Measurements from ENCODE around the gene TPSB2.
"Not testable (repeated sequence)": the region's sequence is repeated elsewhere in the genome, so short reads cannot be mapped to it uniquely, and the experiment has no call there.

TPSB2 gene

GRCh38 chr16:1272453-1273198 is 42.6 kb upstream of the TPSB2 start:
- peaks cover 0 to 8% (median 0%) of the 10 kb centered on the region in 5 donors for H3K4me1 ChIP-seq (ENCODE audit: control insufficient read depth in 5 of 5, insufficient read depth in 5 of 5, low read length in 5 of 5)
- no peak overlapping the region for H3K4me3 ChIP-seq (ENCODE audit: low read depth in 1 of 5, low read length in 5 of 5)
- no peak overlapping the region for H3K27ac ChIP-seq (ENCODE audit: low read depth, low read length)
- H3K27me3 ChIP-seq (ENCODE audit: control insufficient read depth in 5 of 5, insufficient read depth in 4 of 5, low read length in 5 of 5): peaks cover 6 to 44% (median 20%) of the 10 kb centered on the region in 5 donors
- peaks cover 0 to 8% (median 0%) of the 10 kb centered on the region in 5 donors for H3K9me3 ChIP-seq (ENCODE audit: control insufficient read depth in 5 of 5, low read length in 5 of 5)
- H3K36me3 ChIP-seq (ENCODE audit: control insufficient read depth in 5 of 5, insufficient read depth in 5 of 5, low read length in 5 of 5): no peaks in the 10 kb centered on the region
- H3K9ac ChIP-seq (ENCODE audit: low read length in 5 of 5): no peak overlapping the region

GRCh38 chr16:1271724-1272413 is 41.9 kb upstream of the TPSB2 start:
- H3K9me3 ChIP-seq (ENCODE audit: control insufficient read depth in 5 of 5, low read length in 5 of 5); H3K36me3 ChIP-seq (ENCODE audit: control insufficient read depth in 5 of 5, insufficient read depth in 5 of 5, low read length in 5 of 5); H3K27ac ChIP-seq (ENCODE audit: low read depth, low read length); H3K4me3 ChIP-seq (ENCODE audit: low read depth in 1 of 5, low read length in 5 of 5); H3K4me1 ChIP-seq (ENCODE audit: control insufficient read depth in 5 of 5, insufficient read depth in 5 of 5, low read length in 5 of 5); H3K9ac ChIP-seq (ENCODE audit: low read length in 5 of 5): not testable (repeated sequence)
- peaks cover 0 to 37% (median 14%) of the 10 kb centered on the region in 5 donors for H3K27me3 ChIP-seq (ENCODE audit: control insufficient read depth in 5 of 5, insufficient read depth in 4 of 5, low read length in 5 of 5)

- Histone ChIP-seq H3K36me3 (ENCODE audit: control insufficient read depth in 5 of 5, insufficient read depth in 5 of 5, low read length in 5 of 5) (no peaks in the 10 kb centered on the region), H3K9me3 (ENCODE audit: control insufficient read depth in 5 of 5, low read length in 5 of 5) (peaks cover 0 to 8% (median 3%) of the 10 kb centered on the region in 5 donors), H3K27ac (ENCODE audit: low read depth, low read length) (no peak overlapping the region), H3K9ac (ENCODE audit: low read length in 5 of 5) (no peak overlapping the region), H3K27me3 (ENCODE audit: control insufficient read depth in 5 of 5, insufficient read depth in 4 of 5, low read length in 5 of 5) (peaks cover 0 to 36% (median 14%) of the 10 kb centered on the region in 5 donors), H3K4me3 (ENCODE audit: low read depth in 1 of 5, low read length in 5 of 5) (no peak overlapping the region), H3K4me1 (ENCODE audit: control insufficient read depth in 5 of 5, insufficient read depth in 5 of 5, low read length in 5 of 5) (peaks cover 0 to 8% (median 0%) of the 10 kb centered on the region in 5 donors)
Observed at GRCh38 chr16:1271380-1271723, 41.4 kb upstream of the TPSB2 start.

- not testable (repeated sequence) for H3K4me1 ChIP-seq (ENCODE audit: control insufficient read depth in 5 of 5, insufficient read depth in 5 of 5, low read length in 5 of 5)
Observed at GRCh38 chr16:1269418-1269817, 39.4 kb upstream of the TPSB2 start.

GRCh38 chr16:1265826-1266225 is 35.8 kb upstream of the TPSB2 start:
- Histone ChIP-seq H3K4me1 (ENCODE audit: control insufficient read depth in 5 of 5, insufficient read depth in 5 of 5, low read length in 5 of 5) (no peaks in the 10 kb centered on the region), H3K9ac (ENCODE audit: low read length in 5 of 5) (no peak overlapping the region), H3K9me3 (ENCODE audit: control insufficient read depth in 5 of 5, low read length in 5 of 5) (peaks cover 0 to 3% (median 0%) of the 10 kb centered on the region in 5 donors), H3K27me3 (ENCODE audit: control insufficient read depth in 5 of 5, insufficient read depth in 4 of 5, low read length in 5 of 5) (peaks cover 5 to 29% (median 22%) of the 10 kb centered on the region in 5 donors), H3K4me3 (ENCODE audit: low read depth in 1 of 5, low read length in 5 of 5) (no peak overlapping the region), H3K36me3 (ENCODE audit: control insufficient read depth in 5 of 5, insufficient read depth in 5 of 5, low read length in 5 of 5) (no peaks in the 10 kb centered on the region), H3K27ac (ENCODE audit: low read depth, low read length) (no peak overlapping the region)

More at GRCh38 chr16:1269418-1269817, 39.4 kb upstream of the TPSB2 start:
- not testable (repeated sequence) for H3K9me3 ChIP-seq (ENCODE audit: control insufficient read depth in 5 of 5, low read length in 5 of 5); H3K27ac ChIP-seq (ENCODE audit: low read depth, low read length); H3K9ac ChIP-seq (ENCODE audit: low read length in 5 of 5); H3K4me3 ChIP-seq (ENCODE audit: low read depth in 1 of 5, low read length in 5 of 5); H3K36me3 ChIP-seq (ENCODE audit: control insufficient read depth in 5 of 5, insufficient read depth in 5 of 5, low read length in 5 of 5)
- peaks cover 0 to 28% (median 10%) of the 10 kb centered on the region in 5 donors for H3K27me3 ChIP-seq (ENCODE audit: control insufficient read depth in 5 of 5, insufficient read depth in 4 of 5, low read length in 5 of 5)

GRCh38 chr16:1265090-1265630 is 35.2 kb upstream of the TPSB2 start:
- Histone ChIP-seq H3K9me3 (ENCODE audit: control insufficient read depth in 5 of 5, low read length in 5 of 5) (peaks cover 0 to 3% (median 0%) of the 10 kb centered on the region in 5 donors), H3K4me1 (ENCODE audit: control insufficient read depth in 5 of 5, insufficient read depth in 5 of 5, low read length in 5 of 5) (no peaks in the 10 kb centered on the region), H3K27me3 (ENCODE audit: control insufficient read depth in 5 of 5, insufficient read depth in 4 of 5, low read length in 5 of 5) (peaks cover 9 to 35% (median 29%) of the 10 kb centered on the region in 5 donors), H3K36me3 (ENCODE audit: control insufficient read depth in 5 of 5, insufficient read depth in 5 of 5, low read length in 5 of 5) (no peaks in the 10 kb centered on the region), H3K4me3 (ENCODE audit: low read depth in 1 of 5, low read length in 5 of 5) (no peak overlapping the region), H3K9ac (ENCODE audit: low read length in 5 of 5) (no peak overlapping the region), H3K27ac (ENCODE audit: low read depth, low read length) (no peak overlapping the region)

- no peaks in the 10 kb centered on the region for H3K36me3 ChIP-seq (ENCODE audit: control insufficient read depth in 5 of 5, insufficient read depth in 5 of 5, low read length in 5 of 5)
- H3K9me3 ChIP-seq (ENCODE audit: control insufficient read depth in 5 of 5, low read length in 5 of 5): peaks cover 0 to 3% (median 0%) of the 10 kb centered on the region in 5 donors
- H3K9ac ChIP-seq (ENCODE audit: low read length in 5 of 5): no peak overlapping the region
- no peaks in the 10 kb centered on the region for H3K4me1 ChIP-seq (ENCODE audit: control insufficient read depth in 5 of 5, insufficient read depth in 5 of 5, low read length in 5 of 5)
- H3K27me3 ChIP-seq (ENCODE audit: control insufficient read depth in 5 of 5, insufficient read depth in 4 of 5, low read length in 5 of 5): peaks cover 16 to 42% (median 36%) of the 10 kb centered on the region in 5 donors
- no peak overlapping the region for H3K27ac ChIP-seq (ENCODE audit: low read depth, low read length)
- H3K4me3 ChIP-seq (ENCODE audit: low read depth in 1 of 5, low read length in 5 of 5): no peak overlapping the region
Observed at GRCh38 chr16:1264345-1265089, 34.5 kb upstream of the TPSB2 start.

GRCh38 chr16:1263591-1264344 is 33.8 kb upstream of the TPSB2 start:
- H3K4me3 ChIP-seq (ENCODE audit: low read depth in 1 of 5, low read length in 5 of 5): no peak overlapping the region
- no peak overlapping the region for H3K9ac ChIP-seq (ENCODE audit: low read length in 5 of 5)
- no peaks in the 10 kb centered on the region for H3K36me3 ChIP-seq (ENCODE audit: control insufficient read depth in 5 of 5, insufficient read depth in 5 of 5, low read length in 5 of 5)
- peaks cover 0 to 3% (median 0%) of the 10 kb centered on the region in 5 donors for H3K9me3 ChIP-seq (ENCODE audit: control insufficient read depth in 5 of 5, low read length in 5 of 5)
- no peak overlapping the region for H3K27ac ChIP-seq (ENCODE audit: low read depth, low read length)
- H3K27me3 ChIP-seq (ENCODE audit: control insufficient read depth in 5 of 5, insufficient read depth in 4 of 5, low read length in 5 of 5): peaks cover 19 to 49% (median 43%) of the 10 kb centered on the region in 5 donors
- no peaks in the 10 kb centered on the region for H3K4me1 ChIP-seq (ENCODE audit: control insufficient read depth in 5 of 5, insufficient read depth in 5 of 5, low read length in 5 of 5)

GRCh38 chr16:1262846-1263221 is 32.9 kb upstream of the TPSB2 start:
- Histone ChIP-seq H3K36me3 (ENCODE audit: control insufficient read depth in 5 of 5, insufficient read depth in 5 of 5, low read length in 5 of 5) (no peaks in the 10 kb centered on the region), H3K9me3 (ENCODE audit: control insufficient read depth in 5 of 5, low read length in 5 of 5) (peaks cover 0 to 3% (median 0%) of the 10 kb centered on the region in 5 donors), H3K4me1 (ENCODE audit: control insufficient read depth in 5 of 5, insufficient read depth in 5 of 5, low read length in 5 of 5) (no peaks in the 10 kb centered on the region), H3K4me3 (ENCODE audit: low read depth in 1 of 5, low read length in 5 of 5) (no peak overlapping the region), H3K27me3 (ENCODE audit: control insufficient read depth in 5 of 5, insufficient read depth in 4 of 5, low read length in 5 of 5) (peaks cover 20 to 52% (median 47%) of the 10 kb centered on the region in 5 donors), H3K27ac (ENCODE audit: low read depth, low read length) (no peak overlapping the region), H3K9ac (ENCODE audit: low read length in 5 of 5) (no peak overlapping the region)
